Measurements from ENCODE around the gene MCRIP2.

Gene MCRIP2

DNA sequence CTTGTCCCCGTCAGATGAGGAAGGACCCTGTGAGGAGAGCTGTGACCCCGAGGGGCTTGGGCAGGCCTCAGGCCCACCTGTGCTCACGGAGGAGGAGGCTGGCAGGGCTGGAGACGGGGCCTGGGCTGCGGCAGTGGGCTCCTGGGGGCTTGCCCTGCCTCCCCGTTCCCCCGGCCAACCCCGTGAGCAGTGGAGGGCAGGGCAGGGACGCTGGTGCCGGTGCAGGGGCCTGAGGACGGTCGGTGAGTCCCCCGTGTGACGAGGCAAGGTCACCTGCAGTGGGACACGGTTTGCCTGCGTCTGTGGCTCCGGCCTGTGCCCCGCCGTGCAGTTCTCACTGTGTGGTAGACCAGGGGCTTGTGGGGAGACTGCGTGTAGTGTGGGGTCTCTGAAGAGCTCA is 18.0 kb downstream of the MCRIP2 start:
- TF ChIP-seq, protein P1, sequence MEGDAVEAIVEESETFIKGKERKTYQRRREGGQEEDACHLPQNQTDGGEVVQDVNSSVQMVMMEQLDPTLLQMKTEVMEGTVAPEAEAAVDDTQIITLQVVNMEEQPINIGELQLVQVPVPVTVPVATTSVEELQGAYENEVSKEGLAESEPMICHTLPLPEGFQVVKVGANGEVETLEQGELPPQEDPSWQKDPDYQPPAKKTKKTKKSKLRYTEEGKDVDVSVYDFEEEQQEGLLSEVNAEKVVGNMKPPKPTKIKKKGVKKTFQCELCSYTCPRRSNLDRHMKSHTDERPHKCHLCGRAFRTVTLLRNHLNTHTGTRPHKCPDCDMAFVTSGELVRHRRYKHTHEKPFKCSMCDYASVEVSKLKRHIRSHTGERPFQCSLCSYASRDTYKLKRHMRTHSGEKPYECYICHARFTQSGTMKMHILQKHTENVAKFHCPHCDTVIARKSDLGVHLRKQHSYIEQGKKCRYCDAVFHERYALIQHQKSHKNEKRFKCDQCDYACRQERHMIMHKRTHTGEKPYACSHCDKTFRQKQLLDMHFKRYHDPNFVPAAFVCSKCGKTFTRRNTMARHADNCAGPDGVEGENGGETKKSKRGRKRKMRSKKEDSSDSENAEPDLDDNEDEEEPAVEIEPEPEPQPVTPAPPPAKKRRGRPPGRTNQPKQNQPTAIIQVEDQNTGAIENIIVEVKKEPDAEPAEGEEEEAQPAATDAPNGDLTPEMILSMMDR (IDR thresholded peaks at IDR 0.05) = no peak

DNA sequence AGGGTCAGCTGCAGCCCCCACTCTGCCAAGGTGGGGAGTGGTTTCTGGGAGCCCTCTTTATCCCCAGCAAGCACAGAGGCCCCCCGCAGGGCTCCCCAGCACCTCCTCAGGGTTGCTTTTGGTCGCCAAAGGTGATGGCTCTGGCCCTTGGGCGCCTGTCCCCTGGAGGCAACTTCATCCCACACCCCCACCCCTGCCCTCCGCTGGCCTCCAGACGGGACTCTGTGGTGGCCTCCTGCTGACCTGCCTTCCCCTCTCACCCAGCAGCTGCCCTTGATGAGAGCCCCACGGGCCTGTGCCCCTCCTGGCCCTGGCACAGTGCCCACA is 18.5 kb downstream of the MCRIP2 start:
- TF ChIP-seq, protein P1 (IDR thresholded peaks at IDR 0.05) = no peak

DNA sequence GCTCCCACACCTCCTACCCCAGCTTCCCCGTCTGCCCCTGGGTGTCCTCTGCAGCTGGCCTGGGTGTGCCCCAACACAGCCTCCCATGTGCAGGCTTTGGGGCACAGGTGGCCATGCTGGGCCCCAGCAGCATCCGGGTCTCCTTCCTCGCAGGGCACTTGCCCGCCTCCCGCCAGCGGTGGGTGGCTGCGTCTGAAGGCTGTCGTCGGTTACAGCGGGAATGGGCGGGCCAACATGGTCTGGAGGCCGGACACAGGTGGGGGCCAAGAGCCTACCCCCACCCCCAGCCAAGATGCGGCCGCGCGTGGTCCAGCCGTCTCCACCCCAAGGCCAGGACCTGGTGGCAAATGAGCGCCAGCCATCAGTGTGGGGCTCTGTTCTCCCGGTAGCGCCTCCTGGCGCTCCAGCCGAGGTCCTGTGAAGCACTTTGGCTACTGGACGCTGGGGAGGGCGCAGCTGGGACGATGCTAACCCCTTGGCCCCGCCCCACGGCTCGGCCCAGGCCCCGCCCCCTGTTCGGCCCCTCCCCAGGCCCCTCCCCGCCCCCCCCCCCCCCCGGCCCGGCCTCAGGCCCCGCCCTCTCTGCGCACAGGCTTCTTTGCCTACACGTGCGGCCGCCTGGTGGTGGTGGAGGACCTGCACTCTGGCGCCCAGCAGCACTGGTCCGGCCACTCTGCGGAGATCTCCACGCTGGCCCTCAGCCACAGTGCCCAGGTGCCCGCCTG is 19.0 kb downstream of the MCRIP2 start:
- TF ChIP-seq, protein P1 (IDR thresholded peaks at IDR 0.05) = peak; percentile 62

DNA sequence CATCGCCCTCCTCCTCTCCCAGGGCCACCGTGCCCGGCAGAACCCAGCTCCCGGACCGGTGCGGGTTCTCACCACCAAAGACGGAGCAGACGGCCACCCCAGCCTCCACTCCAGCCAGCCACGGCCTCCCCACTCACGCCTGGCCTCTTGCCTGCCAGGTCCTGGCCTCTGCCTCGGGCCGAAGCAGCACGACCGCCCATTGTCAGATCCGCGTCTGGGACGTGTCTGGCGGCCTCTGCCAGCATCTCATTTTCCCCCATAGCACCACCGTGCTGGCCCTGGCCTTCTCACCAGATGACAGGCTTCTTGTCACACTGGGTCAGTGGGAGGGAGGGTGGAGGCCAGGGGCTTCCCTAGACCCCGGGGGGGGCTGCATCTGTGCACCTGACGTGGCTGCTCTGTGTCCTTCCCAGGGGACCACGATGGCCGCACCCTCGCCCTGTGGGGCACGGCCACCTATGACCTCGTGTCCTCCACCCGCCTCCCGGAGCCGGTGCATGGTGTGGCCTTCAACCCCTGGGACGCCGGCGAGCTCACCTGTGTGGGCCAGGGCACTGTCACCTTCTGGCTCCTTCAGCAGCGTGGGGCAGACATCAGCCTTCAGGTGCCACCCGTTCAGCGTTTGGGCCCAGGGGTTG is 19.7 kb downstream of the MCRIP2 start:
- TF ChIP-seq, protein P1 (IDR thresholded peaks at IDR 0.05) = no peak

DNA sequence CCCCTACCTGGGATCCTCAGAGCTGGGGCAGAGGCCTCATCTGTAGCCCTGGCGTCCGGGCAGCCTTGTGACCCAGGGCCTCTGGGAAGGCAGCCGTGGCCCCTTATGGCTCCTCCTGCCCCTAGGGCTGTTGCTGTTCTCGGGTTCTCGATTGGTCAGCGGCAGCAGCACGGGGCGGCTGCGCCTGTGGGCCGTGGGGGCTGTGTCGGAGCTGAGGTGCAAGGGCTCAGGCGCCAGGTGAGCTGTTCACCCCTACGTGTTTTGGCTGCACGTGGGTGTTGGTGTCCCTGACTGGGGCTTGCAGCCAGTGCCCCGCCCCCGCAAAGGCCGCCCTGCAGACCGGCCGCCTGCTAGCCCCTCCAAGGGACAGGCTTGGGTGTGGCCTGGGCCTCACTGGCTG is 20.5 kb downstream of the MCRIP2 start:
- TF ChIP-seq, protein P1 (IDR thresholded peaks at IDR 0.05) = no peak

DNA sequence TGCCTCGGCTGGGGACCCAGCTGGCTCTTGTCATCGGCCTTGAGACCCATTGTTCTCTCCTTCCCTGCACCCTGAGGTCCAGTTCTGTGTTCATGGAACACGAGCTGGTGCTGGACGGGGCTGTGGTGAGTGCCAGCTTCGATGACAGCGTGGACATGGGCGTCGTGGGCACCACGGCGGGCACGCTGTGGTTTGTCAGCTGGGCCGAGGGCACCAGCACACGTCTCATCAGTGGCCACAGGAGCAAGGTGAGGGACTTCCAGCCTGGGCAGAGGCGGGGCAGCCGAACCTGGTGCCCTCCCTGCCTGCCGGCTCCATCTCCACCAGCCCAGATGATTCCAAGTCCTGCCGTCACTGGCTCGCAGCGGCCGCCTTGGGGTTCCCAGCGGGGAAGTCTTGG is 21.0 kb downstream of the MCRIP2 start:
- TF ChIP-seq, protein P1 (IDR thresholded peaks at IDR 0.05) = no peak

DNA sequence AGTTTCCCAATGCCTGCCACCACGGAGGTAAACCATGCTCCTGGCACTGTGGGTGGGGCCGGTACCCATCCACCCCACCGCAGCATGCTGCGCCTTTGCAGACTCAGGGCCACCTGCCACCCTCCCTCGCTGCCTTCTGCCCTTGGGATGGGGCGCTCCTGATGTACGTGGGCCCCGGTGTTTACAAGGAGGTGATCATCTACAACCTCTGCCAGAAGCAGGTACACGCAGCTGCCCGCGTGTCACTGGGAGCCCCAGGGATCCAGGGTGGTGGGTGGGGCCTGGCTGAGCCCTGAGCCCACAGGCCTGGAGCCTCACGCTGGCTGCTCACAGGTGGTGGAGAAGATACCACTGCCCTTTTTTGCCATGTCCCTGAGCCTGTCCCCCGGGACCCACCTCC is 24.9 kb downstream of the MCRIP2 start:
- TF ChIP-seq, protein P1 (IDR thresholded peaks at IDR 0.05) = no peak

Data from LNCAP (cell line).